PC-9 (cell line): ENCODE data around the gene VPS11. TPM values are rescaled to one million over a fixed set of nuclear protein-coding genes. Genes with fewer than 3 reads are reported as not detected.
A peak's percentile ranks its signal among the peaks of the same experiment; 100 is the strongest.

Source experiments
- BruUV-seq: library from RNA; stranded (reverse); fragments of 400-500 nt; replicated peaks from 2 replicates; lab custom pipeline; 2021; lab: Mats Ljungman, UMichigan
- CTCF ChIA-PET: fragments of 300-600 bp; sonication (Branson Sonifier 250); formaldehyde crosslinking; loops from one replicate; lab custom pipeline; 2022; ENCODE audit warnings: antibody characterized with exemption; lab: Charles Lee
- POLR2A ChIA-PET: fragments of 300-600 bp; sonication (Branson Sonifier 250); formaldehyde crosslinking; loops from one replicate; lab custom pipeline; 2022; ENCODE audit warnings: antibody characterized with exemption; ENCODE audit not compliant: unreplicated experiment; lab: Charles Lee
- DNase-seq, 2 experiments: peaks; one replicate each; pipeline versions ENCODE4 v3.0.0 to v3.0.0-alpha.2; 2015 to 2022; ENCODE audit warnings: mixed read lengths in 1 of 2
- H2AFZ ChIP-seq: fragments of 200-600 bp; sonication (generic); 2 replicates; pipeline ENCODE4 v1.8.1; 2017; ENCODE audit warnings: antibody characterized with exemption
- H3F3A ChIP-seq: fragments of 200-600 bp; sonication (generic); 2 replicates; pipeline ENCODE4 v1.8.1; 2017; ENCODE audit warnings: antibody characterized with exemption, mild to moderate bottlenecking, low read depth; ENCODE audit not compliant: insufficient read depth
- H3K27ac ChIP-seq: fragments of 200-600 bp; sonication (generic); 2 replicates; pipeline ENCODE4 v1.6.1; 2016; ENCODE audit warnings: mixed run types
- H3K27me3 ChIP-seq: fragments of 200-600 bp; sonication (generic); 2 replicates; pipeline ENCODE4 v1.6.1; 2016; ENCODE audit warnings: low read depth, mixed run types; ENCODE audit not compliant: insufficient read depth
- H3K36me3 ChIP-seq: fragments of 200-600 bp; sonication (generic); 2 replicates; pipeline ENCODE4 v1.6.1; 2016; ENCODE audit warnings: low read depth, mixed run types
- H3K4me1 ChIP-seq: fragments of 200-600 bp; sonication (generic); replicated peaks from 2 replicates; pipeline ENCODE4 v1.6.1; 2016; ENCODE audit warnings: mixed run types; ENCODE audit not compliant: insufficient read depth
- H3K4me2 ChIP-seq: fragments of 200-600 bp; sonication (generic); 2 replicates; pipeline ENCODE4 v1.6.1; 2017; ENCODE audit warnings: mixed run types
- H3K4me3 ChIP-seq: fragments of 200-600 bp; sonication (generic); 2 replicates; pipeline ENCODE4 v1.6.1; 2016; ENCODE audit warnings: mixed run types
- H3K79me2 ChIP-seq: fragments of 200-600 bp; sonication (generic); 2 replicates; pipeline ENCODE4 v1.6.1; 2017; ENCODE audit warnings: low read depth, mixed run types
- H3K9me2 ChIP-seq: fragments of 200-600 bp; sonication (generic); 2 replicates; pipeline ENCODE4 v1.8.1; 2017; ENCODE audit warnings: mild to moderate bottlenecking; ENCODE audit not compliant: insufficient read depth
- H3K9me3 ChIP-seq: fragments of 200-600 bp; sonication (generic); 2 replicates; pipeline ENCODE4 v1.8.1; 2016; ENCODE audit warnings: low read depth; ENCODE audit not compliant: insufficient read depth
- H4K20me1 ChIP-seq: fragments of 200-600 bp; sonication (generic); 2 replicates; pipeline ENCODE4 v1.8.1; 2017; ENCODE audit not compliant: insufficient read depth
- CTCF ChIP-seq: fragments of 200-600 bp; sonication (generic); conservative IDR thresholded peaks from 2 replicates; pipeline ENCODE4 v1.6.1; 2017; ENCODE audit warnings: mixed run types, antibody characterized with exemption, mild to moderate bottlenecking, moderate library complexity
- EZH2 ChIP-seq: fragments of 200-600 bp; sonication (generic); IDR thresholded peaks from 2 replicates; pipeline ENCODE4 v1.8.0; 2017; ENCODE audit warnings: antibody characterized with exemption, low read depth
- intact Hi-C: fragments of 100-400 bp; cut with micrococcal nuclease; formaldehyde crosslinking; loops from one replicate; pipeline ENCODE4 v1.10.0; 2022; ENCODE audit not compliant: unreplicated experiment
- total RNA-seq: library from RNA; stranded (reverse); gene quantifications from 2 replicates; pipeline ENCODE4 v1.2.3, GENCODE V29; 2021

The VPS11 gene
- total RNA-seq, 1 experiment from 2014 or later, result 21.1 TPM

- POLR2A ChIA-PET, result no interaction called here
- no peak overlapping the region for H3K4me2 ChIP-seq
- no peaks in the 10 kb centered on the region for H3K9me3 ChIP-seq
- H3K36me3 ChIP-seq, result peaks cover 43% of the 10 kb centered on the region
- DNase-seq, result no peak
- H3K4me3 ChIP-seq, result no peak overlapping the region
- H3K79me2 ChIP-seq, result peaks cover 31% of the 10 kb centered on the region
- peaks cover 14% of the 10 kb centered on the region for H3K4me1 ChIP-seq
- CTCF ChIA-PET, result no interaction called here
- intact Hi-C loops, result no loop called here
- peaks cover 17% of the 10 kb centered on the region; the same call in 1 of the 2 replicates for H3F3A ChIP-seq
- no peak overlapping the region for H2AFZ ChIP-seq
- no peaks in the 10 kb centered on the region for H3K9me2 ChIP-seq
- H3K27me3 ChIP-seq, result no peaks in the 10 kb centered on the region
- no TSS peak for BruUV-seq
- peaks cover 11% of the 10 kb centered on the region; the same call in 1 of the 2 replicates for H4K20me1 ChIP-seq
- TF ChIP-seq CTCF (no peak), EZH2 (no peak)
- no peak overlapping the region for H3K27ac ChIP-seq
These were observed 13.2 kb upstream of the VPS11 start for GRCh38 chr11:119054418-119054817.

- peak in 1 of 2 experiments; percentile 47 for DNase-seq
- Histone ChIP-seq H3K27ac (peak overlapping the region; percentile 95), H3K4me1 (peaks cover 14% of the 10 kb centered on the region), H3K27me3 (no peaks in the 10 kb centered on the region), H3K9me2 (no peaks in the 10 kb centered on the region), H2AFZ (no peak overlapping the region), H4K20me1 (peaks cover 11% of the 10 kb centered on the region; the same call in 1 of the 2 replicates), H3K4me2 (peak overlapping the region; percentile 98), H3K9me3 (no peaks in the 10 kb centered on the region), H3K79me2 (peaks cover 31% of the 10 kb centered on the region), H3K36me3 (peaks cover 37% of the 10 kb centered on the region), H3F3A (peaks cover 17% of the 10 kb centered on the region; the same call in 1 of the 2 replicates), H3K4me3 (peak overlapping the region; percentile 90)
- POLR2A ChIA-PET, result interaction anchor here (0.6 to 0.8 kb wide), 3 partner anchors 28 to 268 kb away, joined by 5 to 9 read pairs (median 6); no protein-coding TSS in a partner anchor
- CTCF ChIA-PET, result interaction anchor here (0.5 to 1.0 kb wide), 5 partner anchors 11 to 795 kb away, joined by 3 to 4 read pairs (median 3); partner anchors contain the start of gene VPS11
- intact Hi-C loops, result loop anchor here (2.0 kb wide), 2 partner anchors 39 to 141 kb away; a partner anchor contains a TSS
- TF ChIP-seq CTCF (0 out of 2 replicates have a peak, but pooled peaks have one; percentile 31), EZH2 (no peak)
- no TSS peak for BruUV-seq
These were observed 11.7 kb upstream of the VPS11 start for GRCh38 chr11:119055901-119056300.

- Histone ChIP-seq H3K36me3 (peaks cover 34% of the 10 kb centered on the region), H3K9me2 (no peaks in the 10 kb centered on the region), H3K27ac (peak overlapping the region; percentile 95), H3K4me1 (peaks cover 14% of the 10 kb centered on the region), H3F3A (peaks cover 17% of the 10 kb centered on the region; the same call in 1 of the 2 replicates), H3K4me3 (peak overlapping the region; percentile 90), H3K79me2 (peaks cover 31% of the 10 kb centered on the region), H3K27me3 (no peaks in the 10 kb centered on the region), H4K20me1 (peaks cover 11% of the 10 kb centered on the region; the same call in 1 of the 2 replicates), H3K9me3 (no peaks in the 10 kb centered on the region), H3K4me2 (peak overlapping the region; percentile 98), H2AFZ (peak overlapping the region; percentile 87)
- intact Hi-C loops, result loop anchor here (2.0 kb wide), 2 partner anchors 38 to 140 kb away; a partner anchor contains a TSS
- ChIA-PET CTCF (interaction anchor here (0.6 to 1.0 kb wide), 3 partner anchors 11 to 796 kb away, joined by 3 to 4 read pairs (median 3); partner anchors contain the start of gene VPS11), POLR2A (interaction anchor here (0.6 kb wide), 4 partner anchors 33 to 190 kb away, joined by 3 to 5 read pairs (median 4); partner anchors contain the start of gene C2CD2L)
- peak; percentile 49 to 61 for DNase-seq
- TF ChIP-seq EZH2 (no peak), CTCF (peak; percentile 27; the same call in 1 of the 2 replicates)
- no TSS peak for BruUV-seq
These were observed 11.1 kb upstream of the VPS11 start for GRCh38 chr11:119056421-119056999.
